DMS53 treated with DMSO at 0.1 percent for 48 hours (cell line): ENCODE measurements around the gene STAB2.

Source experiments
- DNase-seq: peaks from one replicate; lab custom pipeline; 2025; ENCODE audit not compliant: unreplicated experiment; lab: John Stamatoyannopoulos, UW

The STAB2 gene

GRCh38 chr12:103743788-103744187 is 156.7 kb downstream of the STAB2 start:
- no peak for DNase-seq

GRCh38 chr12:103745962-103746361 is 158.9 kb downstream of the STAB2 start:
- no peak for DNase-seq

- no peak for DNase-seq
Observed at GRCh38 chr12:103748002-103748401, 160.9 kb downstream of the STAB2 start.

- no peak for DNase-seq
Observed at GRCh38 chr12:103748875-103749274, 161.8 kb downstream of the STAB2 start.

GRCh38 chr12:103751171-103751570 is 164.1 kb downstream of the STAB2 start:
- no peak for DNase-seq

GRCh38 chr12:103751600-103751999 is 164.5 kb downstream of the STAB2 start:
- no peak for DNase-seq

GRCh38 chr12:103755425-103755824 is 168.4 kb downstream of the STAB2 start:
- no peak for DNase-seq

- no peak for DNase-seq
Observed at GRCh38 chr12:103756443-103756842, 169.4 kb downstream of the STAB2 start.

- no peak for DNase-seq
Observed at GRCh38 chr12:103757248-103757647, 170.2 kb downstream of the STAB2 start.

- no peak for DNase-seq
Observed at GRCh38 chr12:103758310-103759089, 171.4 kb downstream of the STAB2 start.

- DNase-seq = no peak
Observed at GRCh38 chr12:103762473-103762872, 175.4 kb downstream of the STAB2 start.

- DNase-seq = no peak
Observed at GRCh38 chr12:103765322-103765721, 178.2 kb downstream of the STAB2 start.

GRCh38 chr12:103766028-103766427 is 179.0 kb downstream of the STAB2 start:
- no peak for DNase-seq

GRCh38 chr12:103768467-103769123 is 181.5 kb downstream of the STAB2 start:
- DNase-seq = no peak

- DNase-seq = no peak
Observed at GRCh38 chr12:103769240-103769945, 182.3 kb downstream of the STAB2 start.

- no peak for DNase-seq
Observed at GRCh38 chr12:103771466-103771865, 184.4 kb downstream of the STAB2 start.

- no peak for DNase-seq
Observed at GRCh38 chr12:103772367-103773108, 185.5 kb downstream of the STAB2 start.

- no peak for DNase-seq
Observed at GRCh38 chr12:103773109-103773910, 186.2 kb downstream of the STAB2 start.

GRCh38 chr12:103774977-103775560 is 188.0 kb downstream of the STAB2 start:
- DNase-seq = no peak

- DNase-seq = no peak
Observed at GRCh38 chr12:103778781-103779180, 191.7 kb downstream of the STAB2 start.
